GM12878 (cell line): Measurements from ENCODE around the gene WASF1. TPM values are rescaled to one million over a fixed set of nuclear protein-coding genes. Genes with fewer than 3 reads are reported as not detected.

Experiments used
- ATAC-seq: fragments of 200-7000 bp; cut with Tn5 transposase; 3 replicates; pipeline ENCODE4 v1.9.1; 2020; ENCODE audit warnings: mild to moderate bottlenecking, moderate library complexity
- BruUV-seq: library from RNA; stranded (reverse); fragments of 400-500 nt; replicated peaks from 2 replicates; lab custom pipeline; 2021; lab: Mats Ljungman, UMichigan
- CTCF ChIA-PET: fragments of 300-600 bp; sonication (Branson Sonifier 250); formaldehyde crosslinking; extraction: SDS; loops from one replicate; lab custom pipeline; 2021; ENCODE audit warnings: inconsistent platforms; lab: Yijun Ruan, JAX
- POLR2A ChIA-PET: fragments of 350-600 bp; formaldehyde crosslinking; extraction: SDS; loops from one replicate; lab custom pipeline; 2021; ENCODE audit warnings: inconsistent platforms; lab: Charles Lee
- RAD21 ChIA-PET: fragments of 300-600 bp; sonication (Branson Sonifier 250); formaldehyde crosslinking; loops from one replicate; lab custom pipeline; 2023; ENCODE audit warnings: antibody characterized with exemption; ENCODE audit not compliant: unreplicated experiment; lab: Charles Lee
- SMC1A ChIA-PET: fragments of 300-600 bp; sonication (Branson Sonifier 250); formaldehyde crosslinking; loops from one replicate; lab custom pipeline; 2023; ENCODE audit not compliant: unreplicated experiment, uncharacterized antibody; lab: Charles Lee
- DNase-seq: peaks from one replicate; pipeline ENCODE4 v3.0.0-alpha.2; 2011; ENCODE audit warnings: low read depth, low spot score
- FAIRE-seq: peaks from 3 replicates; lab custom pipeline; 2011; peaks lifted over from hg19 to GRCh38; lab: Jason Lieb, UNC
- H2AFZ ChIP-seq: 2 replicates; pipeline ENCODE4 v1.6.0; 2011; ENCODE audit warnings: low read depth, low read length, control low read depth; ENCODE audit not compliant: control insufficient read depth
- H3K27ac ChIP-seq: 2 replicates; pipeline ENCODE4 v1.5.1; 2011; ENCODE audit warnings: control low read depth; ENCODE audit not compliant: control insufficient read depth, insufficient read depth
- H3K27me3 ChIP-seq, 2 experiments: replicated peaks in 1 of 2; 2 replicates each; pipeline versions ENCODE4 v1.6.0 to v1.6.1; 2011; ENCODE audit warnings: low read length in 1 of 2; ENCODE audit not compliant: control insufficient read depth in 2 of 2, insufficient read depth in 2 of 2
- H3K36me3 ChIP-seq, 2 experiments: 2 replicates each; pipeline ENCODE4 v1.5.1; 2011; ENCODE audit warnings: low read length in 1 of 2; ENCODE audit not compliant: control insufficient read depth in 2 of 2, insufficient read depth in 2 of 2
- H3K4me1 ChIP-seq: 2 replicates; pipeline ENCODE4 v1.6.1; 2011; ENCODE audit warnings: mild to moderate bottlenecking, low read length, moderate library complexity, mixed read lengths; ENCODE audit not compliant: control insufficient read depth, insufficient read depth
- H3K4me2 ChIP-seq: 2 replicates; pipeline ENCODE4 v1.6.0; 2011; ENCODE audit warnings: control low read depth; ENCODE audit not compliant: control insufficient read depth, insufficient read depth
- H3K4me3 ChIP-seq: fragments of 200-600 bp; sonication (generic); 2 replicates; pipeline ENCODE4 v1.5.1; 2016
- H3K79me2 ChIP-seq: 2 replicates; pipeline ENCODE4 v1.6.0; 2011; ENCODE audit warnings: low read length; ENCODE audit not compliant: control insufficient read depth, insufficient read depth
- H3K9ac ChIP-seq: 2 replicates; pipeline ENCODE4 v1.8.0; 2011; ENCODE audit warnings: low read length, control low read depth, mixed read lengths; ENCODE audit not compliant: control insufficient read depth, insufficient read depth
- H3K9me3 ChIP-seq: replicated peaks from 3 replicates; pipeline ENCODE4 v1.5.1; 2011; ENCODE audit warnings: mild to moderate bottlenecking, low read length; ENCODE audit not compliant: control insufficient read depth, insufficient read depth
- H4K20me1 ChIP-seq: 2 replicates; pipeline ENCODE4 v1.6.0; 2011; ENCODE audit not compliant: control insufficient read depth, insufficient read depth
- BCL3 ChIP-seq: IDR thresholded peaks from 2 replicates; pipeline ENCODE4 v1.6.1; 2011; ENCODE audit warnings: borderline replicate concordance, low read depth, mild to moderate bottlenecking, moderate library complexity, low read length; ENCODE audit not compliant: insufficient read depth, poor library complexity, severe bottlenecking
- BHLHE40 ChIP-seq, 2 experiments: fragments of 450-650 bp in 1 of 2; IDR thresholded peaks; 2 replicates each; pipeline ENCODE4 v1.6.1; 2011 to 2017; ENCODE audit warnings: low read depth in 2 of 2, borderline replicate concordance in 1 of 2, improper control_type of control experiment in 1 of 2, low read length in 1 of 2, mild to moderate bottlenecking in 1 of 2
- CREB1 ChIP-seq: IDR thresholded peaks from 2 replicates; pipeline ENCODE4 v1.6.1; 2012; ENCODE audit warnings: low read depth, mild to moderate bottlenecking, inconsistent platforms
- IKZF2 ChIP-seq, 2 experiments: fragments of 450-650 bp; IDR thresholded peaks; 2 replicates each; pipeline ENCODE4 v1.6.1; 2017; ENCODE audit warnings: mild to moderate bottlenecking in 2 of 2, moderate library complexity in 2 of 2
- JUNB ChIP-seq: IDR thresholded peaks from 2 replicates; pipeline ENCODE4 v1.6.1; 2016; ENCODE audit warnings: antibody characterized with exemption, mild to moderate bottlenecking
- MAX ChIP-seq: IDR thresholded peaks from 2 replicates; pipeline ENCODE4 v1.6.1; 2012; ENCODE audit warnings: low read depth, low read length, improper control_type of control experiment
- MYC ChIP-seq: IDR thresholded peaks from 2 replicates; pipeline ENCODE4 v1.6.1; 2011; ENCODE audit warnings: mild to moderate bottlenecking, low read length, moderate library complexity, inconsistent platforms; ENCODE audit not compliant: insufficient read depth, insufficient replicate concordance, insufficient read length, severe bottlenecking
- NFYB ChIP-seq: IDR thresholded peaks from 2 replicates; pipeline ENCODE4 v1.6.1; 2011; ENCODE audit warnings: low read depth, mild to moderate bottlenecking, low read length, improper control_type of control experiment, moderate library complexity; ENCODE audit not compliant: insufficient read depth
- NKRF ChIP-seq: fragments of 450-650 bp; conservative IDR thresholded peaks from 2 replicates; pipeline ENCODE4 v1.6.1; 2017; ENCODE audit warnings: mild to moderate bottlenecking, moderate library complexity
- SMAD1 ChIP-seq: fragments of 450-650 bp; IDR thresholded peaks from 2 replicates; pipeline ENCODE4 v1.6.1; 2018; ENCODE audit warnings: mild to moderate bottlenecking, low read depth; ENCODE audit not compliant: partially characterized antibody
- SMAD5 ChIP-seq: IDR thresholded peaks from 2 replicates; pipeline ENCODE4 v1.6.1; 2016; ENCODE audit warnings: antibody characterized with exemption, low read depth
- TCF12 ChIP-seq: IDR thresholded peaks from 2 replicates; pipeline ENCODE4 v1.6.1; 2011; ENCODE audit warnings: low read depth, mild to moderate bottlenecking, low read length
- ZNF622 ChIP-seq: fragments of 450-650 bp; IDR thresholded peaks from 2 replicates; pipeline ENCODE4 v1.6.1; 2017; ENCODE audit warnings: mild to moderate bottlenecking, inconsistent platforms
- ZSCAN29 ChIP-seq: fragments of 450-650 bp; IDR thresholded peaks from 2 replicates; pipeline ENCODE4 v1.6.1; 2017; ENCODE audit warnings: mild to moderate bottlenecking, moderate library complexity
- ZZZ3 ChIP-seq: IDR thresholded peaks from 2 replicates; pipeline ENCODE4 v1.6.1; 2011; ENCODE audit warnings: low read depth; ENCODE audit not compliant: control insufficient read depth, insufficient read length
- WGBS: methylation state at CpG from one replicate; pipeline ENCODE4 v1.1.6; 2016; ENCODE audit warnings: low lambda C conversion rate; ENCODE audit not compliant: insufficient replicate concordance, insufficient coverage; ENCODE audit errors: missing lambda C conversion rate; 5-methylcytosine and 5-hydroxymethylcytosine counted together
- in situ Hi-C: fragments of 300-500 bp; cut with MboI; formaldehyde crosslinking; loops from 9 replicates; pipeline ENCODE4 v1.14.3; 2018; ENCODE audit warnings: mixed read lengths
- intact Hi-C: fragments of 100-400 bp; cut with micrococcal nuclease; formaldehyde crosslinking; loops from one replicate; pipeline ENCODE4 v1.14.2; 2022; ENCODE audit not compliant: unreplicated experiment
- polyA plus RNA-seq, 11 experiments: library from polyadenylated mRNA; depleted of rRNA in 4 of 11; unstranded in 6 of 11; stranded (reverse) in 5 of 11; fragments of >200 nt; fragmentation: Nextera tagmentation in 4 of 11; fragmentation: Illumina TruSeq in 1 of 11; extraction: Ambion mirVana in 4 of 11; extraction: Trizol in 1 of 11; gene quantifications; 1 replicate in 1 of 11; 2 replicates in 10 of 11; pipeline versions ENCODE4 v1.2.1 to v1.2.3, GENCODE V29; 2011 to 2016; ENCODE audit warnings: inconsistent platforms in 2 of 11, missing spikeins in 2 of 11, low read depth in 1 of 11
- total RNA-seq, 4 experiments: library from RNA; depleted of rRNA in 3 of 4; stranded (reverse); fragments of >200 nt in 3 of 4; fragmentation: Illumina TruSeq in 1 of 4; extraction: Trizol in 1 of 4; gene quantifications; 2 replicates each; pipeline versions ENCODE4 v1.2.1 to v1.2.3, GENCODE V29; 2013 to 2021

WASF1 gene
- total and polyA plus RNA-seq, 10 of the 15 experiments (the other 5 are each of a cell fraction or from before 2014, with no cell fraction given) = 1.3 to 10.2 (median 4.5) TPM

- FAIRE-seq (no peak), DNase-seq (no peak), ATAC-seq (no peak)
- RAD21 ChIA-PET = no interaction called here
- no peak overlapping the region for H3K27ac ChIP-seq
- 100% methylated on average over 1 of the region's 1 CpG for WGBS
- no peaks in the 10 kb centered on the region for H3K4me1 ChIP-seq
- no peak overlapping the region for H2AFZ ChIP-seq
- no peak overlapping the region for H3K4me2 ChIP-seq
- no peaks in the 10 kb centered on the region; a peak in 1 of 4 replicates for H3K36me3 ChIP-seq
- H3K9ac ChIP-seq = no peak overlapping the region
- H3K9me3 ChIP-seq = no peaks in the 10 kb centered on the region
- no peaks in the 10 kb centered on the region for H4K20me1 ChIP-seq
- H3K4me3 ChIP-seq = no peak overlapping the region
- in situ Hi-C loops = no loop called here
- peaks cover 6% of the 10 kb centered on the region for H3K79me2 ChIP-seq
- TF ChIP-seq TCF12 = no peak
- no peak for TF ChIP-seq NFYB
- POLR2A ChIA-PET = interaction anchor here (1.5 kb wide), 1 partner anchor 8 kb away, joined by 4 read pairs; no protein-coding TSS in a partner anchor
- SMC1A ChIA-PET = no interaction called here
- H3K27me3 ChIP-seq = no peaks in the 10 kb centered on the region
- CTCF ChIA-PET = interaction anchor here (0.6 to 1.5 kb wide), 3 partner anchors 9 to 847 kb away, joined by 3 to 4 read pairs (median 4); no protein-coding TSS in a partner anchor
- BruUV-seq = no TSS peak
- intact Hi-C loops = no loop called here
These were observed 17.4 kb upstream of the WASF1 start for GRCh38 chr6:110196874-110197273.

- H3K36me3 ChIP-seq = no peaks in the 10 kb centered on the region; a peak in 1 of 4 replicates
- BruUV-seq = no TSS peak
- SMC1A ChIA-PET = no interaction called here
- no peak overlapping the region for H2AFZ ChIP-seq
- RAD21 ChIA-PET = no interaction called here
- no peaks in the 10 kb centered on the region for H3K27me3 ChIP-seq
- FAIRE-seq = no peak
- no peak for DNase-seq
- intact Hi-C loops = no loop called here
- no peak overlapping the region for H3K9ac ChIP-seq
- no peaks in the 10 kb centered on the region for H4K20me1 ChIP-seq
- H3K4me1 ChIP-seq = no peaks in the 10 kb centered on the region
- CTCF ChIA-PET = interaction anchor here (1.1 kb wide), 1 partner anchor 11 kb away, joined by 3 read pairs; no protein-coding TSS in a partner anchor
- no peak for ATAC-seq
- H3K79me2 ChIP-seq = peaks cover 6% of the 10 kb centered on the region
- TF ChIP-seq BHLHE40 (IDR thresholded peaks at IDR 0.05; ENCODE audit: borderline replicate concordance in 1 of 2, low read depth in 2 of 2, low read length in 1 of 2) (no peak), ZZZ3 (no peak), CREB1 (no peak), SMAD1 (no peak), SMAD5 (no peak), MYC (no peak), BCL3 (no peak), ZNF622 (no peak), JUNB (no peak), IKZF2 (IDR thresholded peaks at IDR 0.05) (no peak), ZSCAN29 (no peak), MAX (no peak), NKRF (no peak)
- TF ChIP-seq, all 136 proteins: peak for 0
- Histone ChIP-seq H3K27ac (no peak overlapping the region), H3K4me3 (no peak overlapping the region), H3K4me2 (no peak overlapping the region), H3K9me3 (no peaks in the 10 kb centered on the region)
- POLR2A ChIA-PET = no interaction called here
- in situ Hi-C loops = no loop called here
- WGBS = 99% methylated on average over 4 of the region's 4 CpGs
These were observed 16.2 kb upstream of the WASF1 start for GRCh38 chr6:110195639-110196038.
